ENCODE results near the gene NRXN3. TPM values are rescaled to one million over a fixed set of nuclear protein-coding genes. Genes with fewer than 3 reads are reported as not detected.

NRXN3 gene
- total RNA-seq, 1 experiment from 2014 or later: not detected

DNA sequence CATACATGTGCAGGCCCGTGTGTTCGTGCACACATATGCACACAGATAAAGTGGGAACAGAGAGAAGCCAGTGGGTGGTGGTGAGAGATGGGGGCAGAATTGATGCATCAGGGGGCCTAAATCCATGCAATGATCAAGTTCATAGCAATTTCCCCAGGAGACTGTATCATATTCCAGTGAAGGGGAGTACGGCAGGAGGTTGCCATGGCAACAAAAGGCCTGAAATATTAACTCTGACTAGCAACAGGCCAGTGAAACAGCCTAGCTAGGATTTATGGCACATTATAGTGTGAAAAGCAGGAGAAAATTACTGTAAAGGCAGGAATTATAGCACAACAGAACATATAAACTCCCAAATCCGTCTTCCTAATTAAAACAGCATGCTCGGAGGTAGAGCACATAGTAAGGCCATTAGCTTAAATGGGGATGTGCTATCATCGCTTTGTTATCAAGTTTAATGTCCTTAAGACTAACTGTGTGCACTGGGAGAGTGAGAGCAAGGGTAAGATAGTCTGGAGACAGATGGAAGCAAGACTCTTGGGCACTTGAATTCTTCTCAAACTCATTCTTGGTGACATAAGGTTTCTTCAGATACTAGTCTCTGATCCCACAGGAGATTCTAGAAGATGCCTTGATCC is 1234.8 kb downstream of the NRXN3 start:
- ATAC-seq (no peak), DNase-seq (ENCODE audit: low read depth, low spot score) (no peak)
- ChIA-PET CTCF (no interaction called here), POLR2A (no interaction called here)
- H3K4me3 ChIP-seq (ENCODE audit: low read depth in 2 of 2, low read length in 2 of 2): no peak overlapping the region
- no peaks in the 10 kb centered on the region for H3K4me1 ChIP-seq (ENCODE audit: control insufficient read depth, insufficient read depth, low read length)
- in situ Hi-C loops (cut with HindIII; ENCODE audit: low pct_unique_long_range_greater_than_20kb, low sequenced_read_pairs) (no loop called here), intact Hi-C loops (cut with micrococcal nuclease; ENCODE audit: unreplicated experiment) (no loop called here)
- TF ChIP-seq, protein P1, sequence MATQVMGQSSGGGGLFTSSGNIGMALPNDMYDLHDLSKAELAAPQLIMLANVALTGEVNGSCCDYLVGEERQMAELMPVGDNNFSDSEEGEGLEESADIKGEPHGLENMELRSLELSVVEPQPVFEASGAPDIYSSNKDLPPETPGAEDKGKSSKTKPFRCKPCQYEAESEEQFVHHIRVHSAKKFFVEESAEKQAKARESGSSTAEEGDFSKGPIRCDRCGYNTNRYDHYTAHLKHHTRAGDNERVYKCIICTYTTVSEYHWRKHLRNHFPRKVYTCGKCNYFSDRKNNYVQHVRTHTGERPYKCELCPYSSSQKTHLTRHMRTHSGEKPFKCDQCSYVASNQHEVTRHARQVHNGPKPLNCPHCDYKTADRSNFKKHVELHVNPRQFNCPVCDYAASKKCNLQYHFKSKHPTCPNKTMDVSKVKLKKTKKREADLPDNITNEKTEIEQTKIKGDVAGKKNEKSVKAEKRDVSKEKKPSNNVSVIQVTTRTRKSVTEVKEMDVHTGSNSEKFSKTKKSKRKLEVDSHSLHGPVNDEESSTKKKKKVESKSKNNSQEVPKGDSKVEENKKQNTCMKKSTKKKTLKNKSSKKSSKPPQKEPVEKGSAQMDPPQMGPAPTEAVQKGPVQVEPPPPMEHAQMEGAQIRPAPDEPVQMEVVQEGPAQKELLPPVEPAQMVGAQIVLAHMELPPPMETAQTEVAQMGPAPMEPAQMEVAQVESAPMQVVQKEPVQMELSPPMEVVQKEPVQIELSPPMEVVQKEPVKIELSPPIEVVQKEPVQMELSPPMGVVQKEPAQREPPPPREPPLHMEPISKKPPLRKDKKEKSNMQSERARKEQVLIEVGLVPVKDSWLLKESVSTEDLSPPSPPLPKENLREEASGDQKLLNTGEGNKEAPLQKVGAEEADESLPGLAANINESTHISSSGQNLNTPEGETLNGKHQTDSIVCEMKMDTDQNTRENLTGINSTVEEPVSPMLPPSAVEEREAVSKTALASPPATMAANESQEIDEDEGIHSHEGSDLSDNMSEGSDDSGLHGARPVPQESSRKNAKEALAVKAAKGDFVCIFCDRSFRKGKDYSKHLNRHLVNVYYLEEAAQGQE (IDR thresholded peaks at IDR 0.05; ENCODE audit: insufficient read depth in 1 of 2, low read depth in 2 of 2, low read length in 1 of 2): no peak
- TF ChIP-seq, protein P2, sequence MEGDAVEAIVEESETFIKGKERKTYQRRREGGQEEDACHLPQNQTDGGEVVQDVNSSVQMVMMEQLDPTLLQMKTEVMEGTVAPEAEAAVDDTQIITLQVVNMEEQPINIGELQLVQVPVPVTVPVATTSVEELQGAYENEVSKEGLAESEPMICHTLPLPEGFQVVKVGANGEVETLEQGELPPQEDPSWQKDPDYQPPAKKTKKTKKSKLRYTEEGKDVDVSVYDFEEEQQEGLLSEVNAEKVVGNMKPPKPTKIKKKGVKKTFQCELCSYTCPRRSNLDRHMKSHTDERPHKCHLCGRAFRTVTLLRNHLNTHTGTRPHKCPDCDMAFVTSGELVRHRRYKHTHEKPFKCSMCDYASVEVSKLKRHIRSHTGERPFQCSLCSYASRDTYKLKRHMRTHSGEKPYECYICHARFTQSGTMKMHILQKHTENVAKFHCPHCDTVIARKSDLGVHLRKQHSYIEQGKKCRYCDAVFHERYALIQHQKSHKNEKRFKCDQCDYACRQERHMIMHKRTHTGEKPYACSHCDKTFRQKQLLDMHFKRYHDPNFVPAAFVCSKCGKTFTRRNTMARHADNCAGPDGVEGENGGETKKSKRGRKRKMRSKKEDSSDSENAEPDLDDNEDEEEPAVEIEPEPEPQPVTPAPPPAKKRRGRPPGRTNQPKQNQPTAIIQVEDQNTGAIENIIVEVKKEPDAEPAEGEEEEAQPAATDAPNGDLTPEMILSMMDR (IDR thresholded peaks at IDR 0.05): no peak
- TF ChIP-seq TCF7L2 (IDR thresholded peaks at IDR 0.05; ENCODE audit: low read depth, low read length) (no peak), SIN3A (IDR thresholded peaks at IDR 0.05; ENCODE audit: borderline replicate concordance, insufficient read depth, low read depth, low read length) (no peak), POLR2AphosphoS5 (IDR thresholded peaks at IDR 0.05; ENCODE audit: low read depth, low read length) (no peak)
- BruUV-seq (replicated peaks): no TSS peak
- H3K9me3 ChIP-seq (ENCODE audit: control insufficient read depth, insufficient read depth, low read depth, low read length): no peaks in the 10 kb centered on the region
- no peak overlapping the region for H3K27ac ChIP-seq (ENCODE audit: low read length)
- no peaks in the 10 kb centered on the region for H3K27me3 ChIP-seq (ENCODE audit: control insufficient read depth, insufficient read depth, low read length)
- H3K36me3 ChIP-seq (ENCODE audit: control insufficient read depth, insufficient read depth, low read length): no peaks in the 10 kb centered on the region

DNA sequence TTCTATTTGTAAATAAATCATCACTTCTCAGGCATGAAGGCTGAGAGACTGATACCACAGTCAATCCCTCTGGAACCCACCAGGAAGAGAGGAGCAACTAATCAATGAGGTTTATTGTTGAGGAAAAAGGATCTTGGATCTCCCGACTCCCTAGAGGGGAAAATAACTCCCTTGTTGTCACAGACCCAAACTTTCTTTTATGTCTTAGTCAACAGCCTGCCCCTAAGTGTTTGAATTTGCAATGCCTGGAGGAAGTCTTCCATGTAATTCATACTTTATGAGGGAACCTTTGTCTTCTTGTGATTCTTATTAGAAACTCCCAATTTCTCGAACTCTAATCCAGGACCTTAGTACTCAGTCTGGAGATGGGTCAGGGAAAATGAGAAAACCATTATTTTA is 1235.3 kb downstream of the NRXN3 start:
- Histone ChIP-seq H3K27me3 (ENCODE audit: control insufficient read depth, insufficient read depth, low read length) (no peaks in the 10 kb centered on the region), H3K4me1 (ENCODE audit: control insufficient read depth, insufficient read depth, low read length) (no peaks in the 10 kb centered on the region), H3K4me3 (ENCODE audit: low read depth in 2 of 2, low read length in 2 of 2) (no peak overlapping the region), H3K27ac (ENCODE audit: low read length) (no peak overlapping the region), H3K9me3 (ENCODE audit: control insufficient read depth, insufficient read depth, low read depth, low read length) (no peaks in the 10 kb centered on the region), H3K36me3 (ENCODE audit: control insufficient read depth, insufficient read depth, low read length) (no peaks in the 10 kb centered on the region)
- TF ChIP-seq POLR2AphosphoS5 (IDR thresholded peaks at IDR 0.05; ENCODE audit: low read depth, low read length): no peak
- TF ChIP-seq, protein P1 (IDR thresholded peaks at IDR 0.05; ENCODE audit: insufficient read depth in 1 of 2, low read depth in 2 of 2, low read length in 1 of 2): no peak
- TF ChIP-seq SIN3A (IDR thresholded peaks at IDR 0.05; ENCODE audit: borderline replicate concordance, insufficient read depth, low read depth, low read length): no peak
- TF ChIP-seq, protein P2 (IDR thresholded peaks at IDR 0.05): no peak
- TF ChIP-seq TCF7L2 (IDR thresholded peaks at IDR 0.05; ENCODE audit: low read depth, low read length): no peak
- POLR2A ChIA-PET: no interaction called here
- no TSS peak for BruUV-seq (replicated peaks)
- in situ Hi-C loops (cut with HindIII; ENCODE audit: low pct_unique_long_range_greater_than_20kb, low sequenced_read_pairs): no loop called here
- no peak for ATAC-seq
- no peak for DNase-seq (ENCODE audit: low read depth, low spot score)
- intact Hi-C loops (cut with micrococcal nuclease; ENCODE audit: unreplicated experiment): no loop called here
- CTCF ChIA-PET: no interaction called here

All from Panc1 (cell line).